DOHH2 (cell line): ENCODE data around the gene SLC25A25.

Experiments used
- EZH2phosphoT487 ChIP-seq: fragments of 200-600 bp; sonication (generic); IDR thresholded peaks from 2 replicates; pipeline ENCODE4 v1.6.1; 2017; ENCODE audit warnings: borderline replicate concordance, mild to moderate bottlenecking, antibody characterized with exemption, low read length, moderate library complexity, mixed read lengths
- TF ChIP-seq, protein P1 (sequence below): fragments of 200-600 bp; sonication (generic); IDR thresholded peaks from one replicate; pipeline ENCODE4 v1.5.1; 2014; ENCODE audit warnings: antibody characterized with exemption, mild to moderate bottlenecking, low read depth, low read length; ENCODE audit not compliant: poor library complexity, severe bottlenecking

DNA sequence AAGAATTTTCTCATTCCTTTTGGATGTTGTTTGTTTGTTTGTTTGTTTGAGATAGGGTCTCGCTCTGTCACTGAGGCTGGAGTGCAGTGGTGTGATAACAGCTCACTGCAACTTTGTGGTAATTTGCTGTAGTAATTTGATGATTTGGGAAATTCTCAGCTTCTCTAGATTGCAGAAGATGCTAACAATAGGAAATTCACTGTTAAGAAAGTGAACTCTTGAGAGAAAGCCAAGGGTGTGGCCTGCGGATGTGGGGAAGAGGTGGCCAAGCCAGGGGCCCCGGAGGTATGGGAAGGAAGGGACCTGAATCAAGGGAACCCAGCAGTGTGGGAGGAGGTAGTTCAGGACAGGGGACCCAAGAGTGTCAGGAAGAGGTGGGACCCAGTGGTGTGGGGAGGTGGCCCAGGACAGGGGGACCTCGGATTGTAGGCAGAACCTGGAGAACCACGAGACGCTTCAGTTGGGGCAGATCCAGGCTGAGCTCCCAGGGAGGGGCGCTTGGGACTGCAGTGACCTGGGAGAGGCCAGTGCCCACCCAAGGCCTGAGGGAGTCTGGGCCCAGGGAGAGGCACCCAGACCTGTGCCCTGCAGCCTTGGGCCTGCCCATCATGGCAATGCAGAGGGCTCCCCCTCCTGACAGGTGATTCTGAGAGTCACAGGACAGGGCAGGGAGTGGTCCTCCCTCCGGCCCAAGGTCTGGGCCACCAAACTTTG is 75.7 kb downstream of the SLC25A25 start:
- TF ChIP-seq, protein P1, sequence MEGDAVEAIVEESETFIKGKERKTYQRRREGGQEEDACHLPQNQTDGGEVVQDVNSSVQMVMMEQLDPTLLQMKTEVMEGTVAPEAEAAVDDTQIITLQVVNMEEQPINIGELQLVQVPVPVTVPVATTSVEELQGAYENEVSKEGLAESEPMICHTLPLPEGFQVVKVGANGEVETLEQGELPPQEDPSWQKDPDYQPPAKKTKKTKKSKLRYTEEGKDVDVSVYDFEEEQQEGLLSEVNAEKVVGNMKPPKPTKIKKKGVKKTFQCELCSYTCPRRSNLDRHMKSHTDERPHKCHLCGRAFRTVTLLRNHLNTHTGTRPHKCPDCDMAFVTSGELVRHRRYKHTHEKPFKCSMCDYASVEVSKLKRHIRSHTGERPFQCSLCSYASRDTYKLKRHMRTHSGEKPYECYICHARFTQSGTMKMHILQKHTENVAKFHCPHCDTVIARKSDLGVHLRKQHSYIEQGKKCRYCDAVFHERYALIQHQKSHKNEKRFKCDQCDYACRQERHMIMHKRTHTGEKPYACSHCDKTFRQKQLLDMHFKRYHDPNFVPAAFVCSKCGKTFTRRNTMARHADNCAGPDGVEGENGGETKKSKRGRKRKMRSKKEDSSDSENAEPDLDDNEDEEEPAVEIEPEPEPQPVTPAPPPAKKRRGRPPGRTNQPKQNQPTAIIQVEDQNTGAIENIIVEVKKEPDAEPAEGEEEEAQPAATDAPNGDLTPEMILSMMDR: no peak
- TF ChIP-seq EZH2phosphoT487: no peak
